GM21526 (cell line): ENCODE data around the gene DST.
A peak's percentile ranks its signal among the peaks of the same experiment; 100 is the strongest.
"Not testable (repeated sequence)": the region's sequence is repeated elsewhere in the genome, so short reads cannot be mapped to it uniquely, and the experiment has no call there.

Experiments used
- ATAC-seq: cut with Tn5 transposase; IDR thresholded peaks from one replicate; pipeline ENCODE4 v1.9.1; 2021; ENCODE audit warnings: moderate library complexity; ENCODE audit not compliant: unreplicated experiment, low FRiP score

DST gene

DNA sequence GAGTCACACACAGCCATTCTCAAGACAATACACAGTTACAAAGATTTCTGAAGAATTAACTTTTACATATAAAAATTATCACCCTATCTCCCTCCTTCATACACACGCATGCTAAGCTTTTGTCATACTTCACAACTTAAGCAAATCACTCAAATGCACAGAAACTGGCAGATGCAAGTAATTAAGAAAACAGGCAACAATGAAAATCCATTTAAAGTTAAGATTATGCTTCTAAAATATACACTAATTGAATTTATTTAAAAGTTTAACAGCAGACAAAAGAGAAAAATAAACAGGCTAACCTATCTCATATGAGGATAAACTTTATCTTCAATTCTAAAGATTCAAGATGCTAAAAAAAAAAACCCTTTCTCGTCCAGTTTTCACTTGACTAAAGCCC, 68.4 kb downstream of the DST start:
- ATAC-seq, result no peak

DNA sequence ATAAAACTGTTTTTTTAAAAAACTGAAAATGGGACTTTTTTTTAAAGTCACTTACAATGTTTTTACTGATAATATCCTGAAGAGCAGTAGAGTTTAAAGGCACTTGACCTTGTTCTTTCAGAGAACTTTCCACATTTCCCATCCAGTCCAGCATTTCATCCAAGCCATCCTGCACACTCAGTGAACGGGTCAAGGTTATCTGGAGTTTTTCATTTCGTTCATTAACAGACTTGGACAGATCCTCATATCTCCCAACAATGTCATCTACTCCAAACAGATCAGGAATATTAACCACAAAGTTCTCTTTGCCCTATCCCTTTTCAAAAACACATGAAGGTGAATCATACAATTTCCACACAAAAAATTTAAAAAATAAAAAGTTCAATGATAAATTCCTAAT, 69.1 kb downstream of the DST start:
- no peak for ATAC-seq

DNA sequence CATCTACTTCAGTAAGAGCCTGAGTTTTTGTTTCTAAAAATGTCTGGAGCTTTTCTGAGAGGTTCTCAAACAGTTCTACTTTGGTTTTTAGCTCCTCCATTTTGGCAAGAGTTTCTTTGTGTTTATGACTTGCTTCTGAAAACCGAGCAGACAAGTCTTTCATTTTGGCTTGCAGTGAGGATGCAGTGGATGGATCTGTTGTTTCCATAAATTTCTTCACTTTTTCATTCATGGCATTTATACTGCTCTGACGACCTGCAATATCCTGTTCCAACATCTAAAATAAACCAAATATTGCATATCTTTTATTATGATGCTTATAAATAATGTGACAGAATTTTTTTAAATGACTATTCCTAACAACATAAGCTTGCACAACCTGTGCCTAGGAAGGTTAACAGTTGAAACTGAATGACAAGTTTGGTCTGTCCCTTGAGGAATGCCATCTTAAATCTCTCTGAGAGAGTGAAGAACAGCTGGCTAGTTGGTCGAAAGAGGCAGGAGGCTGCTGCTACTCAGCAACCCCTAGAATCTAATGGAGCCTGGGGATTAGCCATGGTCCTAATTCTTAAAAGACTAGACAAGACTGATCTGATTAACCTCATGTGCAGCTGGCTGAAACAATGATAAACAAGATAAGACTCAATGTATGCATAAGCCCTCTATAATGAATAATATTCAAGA, 69.8 kb downstream of the DST start:
- ATAC-seq, result no peak

DNA sequence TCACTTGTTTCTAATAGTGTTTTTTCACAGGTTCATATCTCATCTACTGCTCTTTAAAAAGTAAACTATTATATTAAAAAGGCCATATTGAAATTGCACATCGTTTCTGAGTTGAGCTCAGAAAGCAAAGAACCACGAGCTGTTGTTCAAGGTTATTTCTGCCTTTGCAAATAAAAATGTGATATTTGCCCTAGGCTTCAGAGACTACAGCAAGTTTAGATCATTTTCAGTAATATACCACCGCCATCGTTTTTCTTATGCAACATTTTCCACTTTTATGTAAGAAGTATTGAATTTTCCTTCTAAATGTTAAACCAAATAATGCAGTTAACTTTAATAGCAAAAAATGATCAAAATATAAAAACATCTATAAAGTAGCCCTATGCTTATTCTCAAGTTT, 71.1 kb downstream of the DST start:
- no peak for ATAC-seq

DNA sequence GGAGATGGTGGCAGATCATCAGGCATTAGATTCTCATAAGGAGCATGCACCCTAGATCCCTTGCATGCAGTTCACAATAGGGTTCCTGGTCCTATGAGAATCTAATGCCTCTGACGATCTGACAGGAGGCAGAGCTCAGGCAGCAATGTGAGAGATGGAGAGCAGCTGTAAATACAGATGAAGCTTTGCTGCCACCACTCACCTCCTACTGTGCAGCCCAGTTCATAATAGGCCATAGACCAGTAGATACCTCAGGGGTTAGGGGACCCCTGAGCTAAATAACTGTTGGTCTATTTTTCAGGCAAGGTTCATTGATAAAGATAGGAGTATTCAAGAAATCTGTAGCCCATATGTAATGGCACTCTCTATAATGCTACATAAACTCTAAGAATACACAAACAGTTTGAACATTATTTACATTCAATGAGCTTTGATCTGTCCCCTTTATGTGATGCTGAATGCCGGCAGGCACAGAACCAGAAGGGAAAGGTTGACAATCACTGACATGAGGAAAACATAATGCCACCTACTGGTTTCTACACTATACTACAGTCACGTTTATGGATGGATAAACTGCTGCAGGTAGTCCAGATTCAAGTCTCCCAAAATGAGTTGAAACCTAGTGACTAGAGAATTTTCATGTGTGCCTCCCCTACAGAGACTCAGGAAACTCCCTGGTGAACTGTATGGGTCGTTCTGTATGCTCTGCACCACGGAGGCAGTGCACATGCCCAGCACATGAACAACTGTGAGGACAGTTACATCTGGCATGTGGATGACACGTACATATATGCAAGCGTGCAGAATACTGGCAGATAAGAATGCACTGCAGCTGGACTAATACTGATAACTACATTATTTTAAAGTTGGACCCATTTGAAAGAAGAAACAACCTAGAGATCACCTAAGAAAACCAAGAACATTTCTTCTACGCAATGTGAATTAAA, 72.0 kb downstream of the DST start:
- peak; percentile 83 for ATAC-seq

DNA sequence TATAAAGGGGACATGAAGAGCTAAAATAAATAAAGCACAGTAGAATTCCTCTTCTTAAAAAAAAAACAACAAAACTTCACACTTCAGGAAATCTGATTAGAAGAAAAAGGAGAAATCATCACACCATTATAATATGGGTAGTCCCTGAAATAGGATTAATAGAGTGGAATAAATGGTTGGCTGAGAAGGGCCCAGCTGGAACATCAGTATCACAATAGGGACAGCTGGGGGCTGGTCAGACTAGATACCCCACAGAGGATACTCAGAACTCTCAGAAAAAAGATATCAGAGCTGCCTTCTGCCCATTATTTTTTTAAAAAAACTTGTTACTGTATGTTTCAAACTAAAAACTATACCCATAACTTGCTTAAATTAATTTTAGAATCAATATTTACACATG, 75.2 kb downstream of the DST start:
- no peak for ATAC-seq

DNA sequence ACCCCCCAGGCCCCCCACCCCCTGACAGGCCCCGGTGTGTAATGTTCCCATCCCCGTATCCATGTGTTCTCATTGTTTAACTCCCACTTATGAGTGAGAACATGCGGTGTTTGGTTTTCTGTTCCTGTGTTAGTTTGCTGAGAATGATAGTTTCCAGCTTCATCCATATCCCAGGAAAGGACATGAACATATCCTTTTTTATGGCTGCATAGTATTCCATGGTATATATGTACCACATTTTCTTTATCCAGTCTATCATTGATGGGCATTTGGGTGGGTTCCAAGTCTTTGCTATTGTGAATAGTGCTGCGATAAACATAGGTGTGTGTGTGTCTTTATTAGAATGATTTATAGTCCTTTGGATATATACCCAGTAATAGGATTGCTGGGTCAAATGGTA, 80.0 kb downstream of the DST start:
- not testable (repeated sequence) for ATAC-seq

DNA sequence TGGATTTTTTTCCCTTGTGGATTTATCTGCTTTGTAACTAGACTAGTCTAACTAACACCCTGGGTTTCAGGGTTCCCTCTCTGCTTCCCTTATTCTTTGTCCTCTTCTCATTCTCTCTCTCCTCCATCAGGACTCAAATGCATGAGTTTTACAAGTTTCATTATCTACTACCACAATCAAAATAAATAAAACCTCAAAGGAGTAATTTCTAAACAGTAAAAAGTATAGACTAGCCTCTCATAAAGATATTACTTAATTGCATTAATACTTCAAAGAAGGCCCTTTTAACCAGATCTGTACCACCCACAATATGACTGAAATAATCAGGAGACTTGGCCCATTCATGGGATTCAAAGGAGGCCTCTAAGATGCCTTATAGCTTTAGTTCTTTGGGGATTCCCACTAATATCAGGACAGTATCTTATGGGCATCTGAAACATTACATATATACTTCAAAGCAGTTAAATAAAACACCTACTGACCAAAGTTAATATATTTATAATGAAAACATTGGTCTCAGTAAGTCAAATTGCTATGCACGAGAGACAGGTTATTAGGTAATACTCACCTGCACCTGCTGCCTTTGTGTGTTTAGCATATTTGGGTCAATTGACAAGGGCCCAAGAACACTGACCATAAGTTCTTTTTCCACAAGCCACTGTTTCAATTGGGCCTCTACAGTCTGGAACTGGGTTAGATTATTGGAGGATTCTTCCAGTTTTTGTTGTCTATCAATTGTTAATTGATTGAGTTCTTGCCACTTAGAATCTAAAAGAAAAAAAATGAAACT, 85.7 kb downstream of the DST start:
- no peak for ATAC-seq

DNA sequence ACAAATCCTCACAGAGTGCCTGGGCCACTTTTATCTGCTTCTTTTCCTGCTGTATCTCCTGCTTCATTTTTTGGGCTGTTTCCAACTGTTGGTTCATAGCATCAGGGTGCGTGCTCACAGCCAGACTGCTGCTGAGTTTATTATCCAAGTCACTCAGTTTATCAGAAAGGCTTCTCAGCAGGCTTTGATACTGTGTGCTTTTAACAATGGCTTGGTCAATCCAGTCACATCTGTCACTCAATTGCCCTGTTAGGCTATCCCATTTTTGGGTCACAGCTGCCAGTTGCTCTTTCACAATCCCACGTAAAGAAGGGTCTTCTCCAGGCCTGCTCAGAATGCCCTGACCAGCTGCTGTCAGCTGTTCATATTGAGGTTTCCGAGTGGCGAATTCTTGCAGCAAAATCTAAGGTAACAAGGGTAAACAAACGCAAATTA, 87.2 kb downstream of the DST start:
- ATAC-seq, result no peak

DNA sequence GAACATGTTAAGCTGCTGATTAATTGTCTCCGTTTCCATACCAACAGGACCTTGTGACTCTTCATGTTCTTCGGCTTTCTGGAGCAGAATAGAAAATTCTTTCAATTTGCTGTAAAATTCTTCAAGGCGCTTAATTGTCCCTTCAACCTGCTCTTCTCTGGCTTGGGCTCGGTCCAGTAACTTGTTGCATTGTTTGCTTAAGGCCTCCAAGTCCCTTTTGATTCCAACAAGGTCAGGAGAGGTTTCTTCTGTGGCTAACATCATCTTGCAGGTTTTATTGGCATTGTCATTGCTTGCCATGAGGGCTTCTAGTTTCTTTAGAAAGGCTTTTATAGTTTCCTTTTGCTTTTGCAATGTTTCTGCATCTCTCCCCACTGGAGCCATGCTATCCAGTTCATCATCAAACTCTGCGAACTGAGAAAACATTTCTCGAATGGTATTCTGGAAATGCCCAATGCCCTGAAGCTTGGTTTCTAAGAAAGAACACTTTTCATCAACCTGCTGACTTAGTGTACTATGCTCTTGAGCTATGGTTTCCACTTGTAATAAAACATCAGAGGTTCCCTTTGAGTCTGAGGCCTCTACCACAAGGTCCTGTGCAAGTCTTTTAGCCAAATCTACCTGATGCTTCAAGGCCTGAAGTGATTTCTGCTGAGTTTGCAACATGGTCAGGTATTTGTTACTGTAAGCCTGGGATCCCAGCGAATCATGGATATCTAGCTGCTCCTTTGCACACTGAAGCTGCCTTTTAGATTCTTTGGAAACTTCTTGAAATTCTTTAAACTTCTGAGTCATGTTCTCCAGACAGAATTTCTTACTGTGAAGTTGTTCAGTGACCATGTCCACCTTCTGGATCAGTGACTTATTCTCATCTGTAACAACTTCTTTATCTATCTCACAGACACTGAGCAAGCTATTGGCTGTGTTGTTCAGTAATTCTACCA, 90.2 kb downstream of the DST start:
- no peak for ATAC-seq

DNA sequence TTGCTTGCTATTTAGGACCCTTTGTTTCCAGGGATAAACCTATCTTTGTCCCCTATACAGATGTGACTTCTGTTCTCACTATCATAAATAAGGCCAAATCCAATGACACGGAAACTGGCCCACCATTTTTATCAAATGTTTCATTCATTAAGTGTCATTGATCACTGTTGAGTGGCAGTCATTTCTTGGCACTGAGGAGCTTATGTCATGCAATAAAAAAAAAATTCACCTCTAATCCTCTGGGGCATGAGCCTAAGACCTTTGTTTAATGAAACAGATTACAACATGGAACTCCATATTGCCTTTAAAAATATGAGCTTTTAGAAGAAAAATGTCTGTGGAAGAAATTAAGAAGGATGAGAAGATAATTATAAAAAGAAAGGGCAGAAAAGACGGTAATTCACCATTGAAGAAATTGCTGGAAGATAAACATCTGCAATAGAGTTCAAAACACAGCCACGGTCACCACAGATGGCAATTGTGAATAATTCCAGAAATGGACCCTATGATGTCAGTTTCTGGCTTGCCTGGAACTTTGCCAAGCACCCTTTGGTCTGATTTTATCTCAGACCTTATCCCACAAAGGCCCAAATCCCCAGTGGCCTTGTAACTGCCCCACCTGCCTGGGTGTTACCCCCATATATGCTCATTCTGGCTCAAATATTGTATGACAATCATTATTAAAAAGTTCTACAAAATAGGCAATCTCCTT, 91.1 kb downstream of the DST start:
- no peak for ATAC-seq

DNA sequence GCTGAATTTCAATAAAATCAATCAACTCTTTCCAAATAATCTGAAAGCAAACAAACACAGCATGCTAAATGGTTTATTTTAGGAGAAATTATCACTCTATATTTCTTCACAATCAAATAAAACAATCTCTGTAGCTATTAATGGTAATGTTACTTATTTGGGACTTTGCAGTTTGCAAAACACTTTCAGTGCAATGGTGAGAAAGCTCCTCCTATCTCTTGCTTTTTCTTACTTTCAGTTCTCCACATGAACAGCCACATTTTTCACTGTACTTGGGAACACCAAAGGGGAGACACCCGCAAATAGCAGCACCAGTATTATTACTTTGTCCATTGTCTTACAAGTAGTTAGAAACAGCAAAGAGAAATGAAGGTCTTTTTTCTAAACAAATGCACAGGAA, 92.4 kb downstream of the DST start:
- ATAC-seq, result no peak

DNA sequence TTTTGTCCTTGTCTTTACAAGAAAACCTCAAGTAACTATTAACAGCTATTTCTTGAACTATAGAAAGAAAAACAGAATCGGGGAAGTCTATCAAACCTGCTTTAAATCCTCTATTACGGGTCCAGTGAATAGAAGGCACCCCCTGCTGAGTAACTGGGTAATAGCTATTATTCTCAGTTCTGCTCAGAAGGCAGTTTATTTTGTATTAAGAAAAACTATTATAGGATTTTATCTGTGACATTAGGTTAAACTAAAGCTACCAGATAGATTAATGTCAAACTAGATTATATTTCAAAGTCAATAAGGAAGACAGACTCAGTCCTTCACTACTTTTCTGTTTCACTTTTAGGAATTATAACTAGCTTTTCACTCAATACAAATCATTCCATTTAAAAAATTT, 93.7 kb downstream of the DST start:
- no peak for ATAC-seq

DNA sequence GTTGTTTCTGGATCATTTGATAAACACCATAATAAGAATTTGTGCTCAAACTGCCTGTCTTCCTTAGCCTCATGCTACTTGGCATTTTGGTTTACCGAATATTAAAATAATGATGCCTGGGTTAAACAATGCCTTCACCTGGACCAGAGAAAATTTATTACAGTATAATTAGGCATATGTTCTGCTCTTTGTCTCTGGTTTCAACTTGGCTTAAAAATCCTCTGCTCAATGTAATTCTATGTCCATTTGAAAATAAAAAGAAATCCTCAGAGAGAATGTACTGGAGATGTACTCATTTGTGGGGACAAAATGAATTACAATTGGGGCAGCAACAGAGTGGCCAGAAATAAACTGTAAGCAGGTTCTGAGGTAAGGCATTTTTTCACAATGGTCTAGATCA, 95.0 kb downstream of the DST start:
- no peak for ATAC-seq

DNA sequence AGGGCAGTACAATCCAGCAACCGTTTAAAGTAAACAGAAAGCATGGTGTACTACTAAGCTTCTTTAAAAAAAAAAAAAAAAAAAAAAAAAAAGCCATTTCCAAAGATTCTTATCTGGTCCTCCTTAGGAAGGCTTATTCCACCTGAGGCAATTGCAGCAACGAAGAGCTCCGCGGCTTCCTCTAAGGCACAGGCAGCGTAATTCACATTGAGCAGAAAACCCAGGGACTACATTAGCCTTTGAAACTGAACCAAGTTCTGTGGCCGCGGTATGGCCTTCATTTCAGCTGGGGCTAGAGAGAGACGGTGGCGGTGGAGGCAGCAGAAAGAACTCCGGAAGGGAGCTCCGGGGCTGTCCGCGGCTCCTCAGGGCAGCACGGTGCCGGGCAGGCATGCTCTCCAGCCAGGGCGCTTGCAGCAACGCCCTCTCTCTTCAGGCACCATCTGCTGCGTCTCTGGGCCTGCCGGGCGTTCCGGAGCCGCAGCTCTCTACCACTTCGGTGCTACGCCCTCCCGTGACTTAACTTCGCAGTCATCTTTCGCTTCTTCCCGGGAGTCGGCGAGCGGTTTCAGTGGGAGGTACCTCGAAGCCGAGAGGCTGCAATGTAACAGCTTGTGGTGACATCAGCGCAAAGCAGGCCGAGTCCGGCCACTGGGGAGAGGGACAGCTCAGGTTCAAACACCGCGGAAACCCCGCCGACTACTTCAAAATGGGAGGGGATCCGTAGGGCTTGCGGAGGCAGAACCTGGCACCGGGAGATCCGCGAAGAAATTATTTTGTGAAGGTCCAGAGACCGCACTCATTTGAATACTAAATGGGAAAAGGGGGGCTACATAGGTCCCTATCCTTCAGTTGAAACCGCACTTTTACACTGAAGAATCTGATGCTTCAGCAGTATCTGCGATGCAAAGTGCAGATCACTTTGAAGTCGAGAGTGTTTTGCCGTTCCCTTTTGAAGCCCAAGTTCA, 100.0 kb downstream of the DST start:
- peak; percentile 95 for ATAC-seq

DNA sequence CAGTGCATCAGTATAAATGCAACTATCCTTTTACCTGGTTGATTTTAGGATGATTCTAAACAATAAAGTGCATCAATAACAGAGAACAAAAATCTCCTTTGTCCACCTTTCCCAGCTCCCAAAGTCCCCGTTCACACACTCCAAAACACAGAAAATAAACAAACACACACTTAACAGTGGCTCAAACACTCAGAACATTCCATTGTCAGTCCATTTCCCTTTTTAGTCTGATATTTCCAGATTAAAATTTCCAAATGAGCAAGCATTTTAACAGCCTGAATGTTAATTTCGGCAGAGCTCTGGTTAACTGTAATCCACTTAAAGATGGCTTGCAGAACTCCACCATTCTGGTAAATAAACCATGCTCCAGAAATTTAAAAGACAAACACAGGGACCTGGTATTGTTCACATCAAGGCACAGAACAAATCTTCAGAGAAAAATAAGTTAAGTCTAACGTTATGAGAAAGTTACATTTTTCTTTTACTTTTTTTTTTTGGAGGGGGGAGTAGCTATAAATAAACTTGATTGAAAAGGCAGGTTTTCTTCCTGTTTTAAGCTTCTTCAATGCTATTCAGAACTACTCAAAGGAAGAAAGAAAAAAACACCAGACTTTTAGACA, 100.8 kb downstream of the DST start:
- ATAC-seq, result no peak

DNA sequence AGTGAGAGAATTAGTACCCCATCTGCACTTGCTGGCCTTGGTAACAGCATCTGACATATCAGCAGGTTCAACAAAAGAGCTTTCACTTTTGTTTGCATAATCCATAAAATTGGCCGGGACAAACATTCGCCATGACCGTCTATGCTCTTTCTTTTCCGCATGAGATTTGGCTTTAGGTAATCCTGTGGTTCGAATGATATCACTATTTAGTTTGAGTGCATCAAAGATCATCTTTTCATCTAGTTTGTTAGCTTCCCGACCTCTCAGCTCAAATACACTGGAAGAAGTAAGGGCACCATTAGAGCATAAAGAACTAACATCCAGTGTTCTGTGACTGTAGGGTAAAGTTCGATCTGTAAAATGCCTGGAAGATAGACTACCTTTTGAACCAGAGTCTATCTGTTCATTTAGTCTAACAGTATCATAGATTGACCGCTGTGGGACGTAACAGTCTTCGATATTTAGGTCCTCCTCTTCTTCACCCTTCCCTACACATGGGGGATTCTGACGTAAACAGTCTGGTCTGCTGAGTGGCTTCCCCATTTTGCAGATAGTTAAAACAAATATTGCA, 101.6 kb downstream of the DST start:
- ATAC-seq, result no peak
